ENCODE data around the gene PPFIA3.

- TF ChIP-seq CTCF (IDR thresholded peaks at IDR 0.05), result no peak
- TF ChIP-seq EP300 (IDR thresholded peaks at IDR 0.05), result no peak
- TF ChIP-seq POLR2A (IDR thresholded peaks at IDR 0.05), result no peak
These were observed 15.0 kb upstream of the PPFIA3 start for GRCh38 chr19:49104229-49104864.
